Heart left ventricle (tissue), 16 donors: ENCODE results near the gene PCDHB4. TPM values are rescaled to one million over a fixed set of nuclear protein-coding genes. Genes with fewer than 3 reads are reported as not detected.
A peak's percentile ranks its signal among the peaks of the same experiment; 100 is the strongest.

Experiments
- ATAC-seq, 4 donors: fragments of 200-7000 bp; cut with Tn5 transposase; one replicate each; pipeline ENCODE4 v1.9.1; 2020 to 2022; ENCODE audit warnings: moderate library complexity in 4 of 4, mild to moderate bottlenecking in 3 of 4, moderate number of reproducible peaks in 1 of 4
- DNase-seq, 5 donors: peaks; one replicate each; pipeline ENCODE4 v3.0.0-alpha.2; 2020
- H3K27ac ChIP-seq, 12 donors: fragments of 200-600 bp; sonication (generic) in 4 of 12; one replicate each; pipeline versions ENCODE4 v1.5.0 to v1.8.0; 2016 to 2022; ENCODE audit warnings: mild to moderate bottlenecking in 2 of 12
- H3K27me3 ChIP-seq, 9 donors: fragments of 200-600 bp; sonication (generic) in 2 of 9; one replicate each; pipeline versions ENCODE4 v1.5.1 to v1.8.0; 2016 to 2022; ENCODE audit warnings: mild to moderate bottlenecking in 3 of 9
- H3K36me3 ChIP-seq, 9 donors: fragments of 200-600 bp; sonication (generic) in 2 of 9; one replicate each; pipeline versions ENCODE4 v1.5.0 to v1.8.0; 2018 to 2022; ENCODE audit warnings: mild to moderate bottlenecking in 2 of 9
- H3K4me1 ChIP-seq, 12 donors: fragments of 200-600 bp; sonication (generic) in 4 of 12; one replicate each; pipeline versions ENCODE4 v1.5.0 to v1.8.0; 2016 to 2022; ENCODE audit warnings: mild to moderate bottlenecking in 3 of 12
- H3K4me3 ChIP-seq, 12 donors: fragments of 200-600 bp; sonication (generic) in 4 of 12; one replicate each; pipeline versions ENCODE4 v1.5.0 to v1.8.0; 2017 to 2022; ENCODE audit warnings: mild to moderate bottlenecking in 9 of 12, moderate library complexity in 4 of 12
- H3K9me3 ChIP-seq, 12 donors: fragments of 200-600 bp; sonication (generic) in 4 of 12; one replicate each; pipeline versions ENCODE4 v1.5.0 to v1.8.0; 2016 to 2022; ENCODE audit warnings: mild to moderate bottlenecking in 1 of 12
- POLR2A ChIP-seq, 2 donors: fragments of 450-650 bp; IDR thresholded peaks; one replicate each; pipeline ENCODE4 v1.6.1; 2017; ENCODE audit warnings: antibody characterized with exemption in 2 of 2, mild to moderate bottlenecking in 2 of 2, moderate library complexity in 2 of 2
- WGBS, 4 donors: extraction: QIAGEN DNeasy Blood & Tissue Kit in 2 of 4; methylation state at CpG; one replicate each; pipeline versions ENCODE4 v1.1.5 to v1.1.7; 2013 to 2018; 5-methylcytosine and 5-hydroxymethylcytosine counted together
- intact Hi-C, 10 donors: fragments of 100-400 bp; cut with DNase I; formaldehyde crosslinking; loops; one replicate each; pipeline versions ENCODE4 v1.11.1 to v1.14.2; 2022
- long read RNA-seq, 3 donors: library from polyadenylated mRNA; unstranded; transcript quantifications; one replicate each; pipeline ENCODE4 v2.0.0, GENCODE V29; 2020 to 2021
- polyA plus RNA-seq, 2 donors: library from polyadenylated mRNA; stranded (reverse); fragments of 200-250 nt; gene quantifications; one replicate each; pipeline ENCODE4 v1.2.3, GENCODE V29; 2013
- total RNA-seq, 9 donors: library from RNA; depleted of rRNA in 2 of 9; stranded (reverse); fragments of >200 nt in 2 of 9; fragmentation: NEBNext Ultra II Directional in 3 of 9; extraction: Animal tissue kit (Norgen Biotek cat#: 25700) in 3 of 9; gene quantifications; one replicate each; pipeline versions ENCODE4 v1.1.0 to v1.2.4, GENCODE V29; 2016 to 2023
- TF ChIP-seq, protein P1 (sequence below), 12 donors: fragments of 200-600 bp; sonication (generic) in 4 of 12; IDR thresholded peaks; one replicate each; pipeline versions ENCODE4 v1.5.0 to v1.8.0; 2018 to 2022; ENCODE audit warnings: antibody characterized with exemption in 12 of 12, mild to moderate bottlenecking in 5 of 12
- donor health status: ischemic (EF 13 %, LVEDD 7.1; RV severe dilation, severe dysfunction).
- donor health status: healthy with polysubstance abuse.
- donor health status: DM: no; HTN: yes; CAD: no.
- donor health status: DM: no; HTN: no; CAD: no.
- donor health status: ischemic (EF 25% LVEDD 6.9; RV normal size, moderate dysfunction).
- donor health status: ischemic (EF 25% LVEDD 5.7; RV mildly dilated, moderate dysfunction).
- donor health status: healthy.
- donor health status: DM: yes; HTN: yes; CAD: no.
- donor health status: ischemic (EF 35%, LVEDD 5.7; RV mildly dilated, moderate dysfunction).
- donor health status: nonischemic (EF 11% LVEDD 7.7; RV severe dilation, severe dysfunction).
- donor health status: DM: yes; HTN: yes; CAD: no.
- donor health status: PGD.
- donor health status: ischemic (EF 29% LVEDD 5.4; RV normal size, mild dysfunction).
- donor health status: nonischemic (EF 23%, LVEDD 6.1; RV moderate dilation, normal function).

The PCDHB4 gene
- total RNA-seq = 1 to 10 TPM in 8 of 9 donors, under 1 TPM in 1; 0.91 to 2.8 (median 1.6) TPM
- under 1 TPM; 0.30 to 0.55 TPM for polyA plus RNA-seq
- long read RNA-seq, donor 1 = 0 reads
- long read RNA-seq, donor 2, partial matches to known transcripts = 0 of 2 reads
- long read RNA-seq, donor 2, other reads (novel, unspliced or antisense) = 0 of 2 reads
- long read RNA-seq, donor 3 = 0 reads

DNA sequence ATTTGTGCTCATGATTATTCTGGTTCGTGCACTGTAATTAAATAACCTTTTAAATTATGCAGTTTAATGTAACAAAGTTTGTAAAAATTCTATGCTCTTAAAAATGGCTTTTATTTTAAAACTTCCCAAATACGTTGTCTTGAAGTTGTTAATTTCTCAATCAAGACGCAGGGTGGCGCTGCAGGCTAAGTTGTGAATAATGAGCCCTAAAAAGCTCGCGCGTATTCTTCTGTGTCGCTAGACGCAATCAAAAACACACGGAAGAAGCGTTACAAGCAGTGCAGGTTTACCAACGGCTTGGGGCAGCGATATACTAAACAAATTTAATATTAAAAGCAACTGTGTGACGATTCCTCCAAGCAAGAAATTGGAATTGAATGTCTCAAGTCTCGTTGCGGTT is at the start of gene PCDHB4:
Gene PCDHB4 (plus strand): TSS at position 256 of the 400 bp plus-strand sequence. CDS start 181 bp downstream, outside the sequence.
- peak within 1 kb of the TSS in 2 of 12 donors; percentile 26 for H3K27ac ChIP-seq
- 13 to 20% (median 15%) methylated on average over 16 of the region's 16 CpGs for WGBS, 4 donors
- peak in 2 of 5 donors; percentile 31 to 69 for DNase-seq

DNA sequence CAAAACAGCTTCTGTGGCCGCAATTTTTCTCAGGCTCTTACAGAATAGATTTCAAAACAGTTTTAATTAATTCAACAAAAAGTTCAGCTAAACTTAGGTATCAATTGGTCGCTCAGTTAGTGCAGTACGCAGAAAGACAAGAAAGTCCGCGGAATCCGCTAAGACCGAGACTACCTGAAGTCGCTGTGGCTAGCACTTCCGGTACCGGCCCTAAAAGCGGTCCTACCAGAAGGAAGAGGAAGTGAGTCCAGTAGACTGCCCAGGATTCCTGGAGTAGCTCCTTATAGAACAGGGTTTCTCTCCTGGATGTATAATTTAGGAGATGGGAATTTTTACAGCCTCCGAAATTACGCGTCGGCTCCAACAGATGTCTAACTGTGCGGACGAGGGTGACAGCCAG is 43.8 kb upstream of the PCDHB4 start:
- H3K36me3 ChIP-seq = no peaks in the 10 kb centered on the region
- peaks cover 0 to 14% (median 0%) of the 10 kb centered on the region in 12 donors for H3K9me3 ChIP-seq
- H3K4me1 ChIP-seq = no peaks in the 10 kb centered on the region
- TF ChIP-seq POLR2A (IDR thresholded peaks at IDR 0.05) = no peak
- TF ChIP-seq, protein P1, sequence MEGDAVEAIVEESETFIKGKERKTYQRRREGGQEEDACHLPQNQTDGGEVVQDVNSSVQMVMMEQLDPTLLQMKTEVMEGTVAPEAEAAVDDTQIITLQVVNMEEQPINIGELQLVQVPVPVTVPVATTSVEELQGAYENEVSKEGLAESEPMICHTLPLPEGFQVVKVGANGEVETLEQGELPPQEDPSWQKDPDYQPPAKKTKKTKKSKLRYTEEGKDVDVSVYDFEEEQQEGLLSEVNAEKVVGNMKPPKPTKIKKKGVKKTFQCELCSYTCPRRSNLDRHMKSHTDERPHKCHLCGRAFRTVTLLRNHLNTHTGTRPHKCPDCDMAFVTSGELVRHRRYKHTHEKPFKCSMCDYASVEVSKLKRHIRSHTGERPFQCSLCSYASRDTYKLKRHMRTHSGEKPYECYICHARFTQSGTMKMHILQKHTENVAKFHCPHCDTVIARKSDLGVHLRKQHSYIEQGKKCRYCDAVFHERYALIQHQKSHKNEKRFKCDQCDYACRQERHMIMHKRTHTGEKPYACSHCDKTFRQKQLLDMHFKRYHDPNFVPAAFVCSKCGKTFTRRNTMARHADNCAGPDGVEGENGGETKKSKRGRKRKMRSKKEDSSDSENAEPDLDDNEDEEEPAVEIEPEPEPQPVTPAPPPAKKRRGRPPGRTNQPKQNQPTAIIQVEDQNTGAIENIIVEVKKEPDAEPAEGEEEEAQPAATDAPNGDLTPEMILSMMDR (IDR thresholded peaks at IDR 0.05) = no peak
- H3K27ac ChIP-seq = no peak overlapping the region
- intact Hi-C loops = no loop called here
- ATAC-seq (no peak), DNase-seq (no peak)
- H3K4me3 ChIP-seq = peak overlapping the region in 8 of 12 donors; percentile 7 to 34 (median 18)
- H3K27me3 ChIP-seq = peaks cover 0 to 74% (median 9%) of the 10 kb centered on the region in 9 donors
- WGBS, 4 donors = 37 to 52% (median 39%) methylated on average over 17 of the region's 17 CpGs

More for the DNA sequence above, at the start of gene PCDHB4:
- Histone ChIP-seq H3K9me3 (peaks cover 0 to 82% (median 9%) of the 10 kb centered on the region in 12 donors), H3K27me3 (peaks cover 0 to 13% (median 0%) of the 10 kb centered on the region in 9 donors), H3K4me1 (no peaks in the 10 kb centered on the region), H3K36me3 (no peaks in the 10 kb centered on the region), H3K4me3 (peak within 1 kb of the TSS in 10 of 12 donors; percentile 11 to 52 (median 40))
- no peak for ATAC-seq
- no peak for TF ChIP-seq POLR2A (IDR thresholded peaks at IDR 0.05)
- TF ChIP-seq, protein P1 (IDR thresholded peaks at IDR 0.05) = peak in 9 of 12 donors; percentile 6 to 52 (median 40)
- intact Hi-C loops = no loop called here

DNA sequence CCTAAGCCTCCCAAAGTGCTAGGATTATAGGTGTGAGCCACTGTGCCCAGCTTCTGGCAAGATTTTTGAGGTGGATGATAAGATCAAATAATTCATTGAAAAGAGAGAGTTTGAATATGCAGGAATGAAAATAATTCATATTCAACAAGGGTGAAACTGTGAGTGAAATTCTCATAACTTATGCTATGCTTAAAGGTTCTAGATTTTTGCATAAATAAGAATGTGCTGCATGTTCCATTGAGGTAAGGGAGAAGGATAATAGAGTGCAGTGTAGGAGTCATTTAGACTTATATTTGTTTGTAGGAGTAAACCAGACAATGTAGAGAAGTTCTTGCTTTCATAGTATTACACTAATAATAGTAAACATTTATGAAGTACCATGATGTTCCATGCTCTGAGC is 39.4 kb upstream of the PCDHB4 start:
- Histone ChIP-seq H3K4me1 (no peaks in the 10 kb centered on the region), H3K36me3 (no peaks in the 10 kb centered on the region), H3K4me3 (no peak overlapping the region), H3K27me3 (peaks cover 0 to 43% (median 8%) of the 10 kb centered on the region in 9 donors), H3K9me3 (peaks cover 0 to 20% (median 0%) of the 10 kb centered on the region in 12 donors), H3K27ac (no peak overlapping the region)
- TF ChIP-seq POLR2A (IDR thresholded peaks at IDR 0.05) = no peak
- TF ChIP-seq, protein P1 (IDR thresholded peaks at IDR 0.05) = no peak
- DNase-seq (no peak), ATAC-seq (no peak)
- intact Hi-C loops = loop anchor here in 1 of 10 donors (5.0 kb wide), 1 partner anchor 480 kb away; no protein-coding TSS in a partner anchor

DNA sequence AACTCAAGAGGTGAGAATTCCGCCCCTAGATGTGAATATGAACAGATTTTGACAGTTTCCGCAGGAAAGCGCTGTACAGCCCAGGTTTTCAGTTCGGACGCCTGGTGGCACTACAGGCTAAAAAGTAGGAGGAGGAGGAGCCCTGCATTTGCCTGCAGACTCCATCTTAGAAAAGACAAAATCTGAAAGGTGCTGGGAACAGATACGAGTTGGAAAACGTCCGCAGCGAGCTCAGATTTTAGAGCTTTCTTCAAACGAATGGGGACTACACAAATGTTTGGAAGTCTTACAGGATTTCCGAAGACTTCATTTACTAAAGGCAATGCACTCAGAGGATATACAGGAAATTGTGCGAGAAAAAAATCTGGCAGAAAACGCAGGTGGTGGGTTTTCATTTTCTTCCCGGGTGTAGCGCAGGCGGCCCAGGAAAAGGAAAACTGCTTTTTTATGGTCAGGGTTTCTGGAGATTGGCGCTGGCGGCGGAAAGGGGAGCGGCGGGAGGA is 37.1 kb upstream of the PCDHB4 start:
- Histone ChIP-seq H3K4me1 (no peaks in the 10 kb centered on the region), H3K4me3 (peak overlapping the region; percentile 6 to 69 (median 54)), H3K27ac (peak overlapping the region in 10 of 12 donors; percentile 34 to 78 (median 71)), H3K27me3 (peaks cover 0 to 21% (median 0%) of the 10 kb centered on the region in 9 donors), H3K9me3 (peaks cover 0 to 42% (median 0%) of the 10 kb centered on the region in 12 donors), H3K36me3 (no peaks in the 10 kb centered on the region)
- ATAC-seq = peak; percentile 75 to 89 (median 88)
- 5 to 12% (median 11%) methylated on average over 21 of the region's 21 CpGs for WGBS, 4 donors
- DNase-seq = peak in 3 of 5 donors; percentile 40 to 52 (median 46)
- intact Hi-C loops = loop anchor here in 1 of 10 donors (5.0 kb wide), 1 partner anchor 478 kb away; no protein-coding TSS in a partner anchor
- TF ChIP-seq, protein P1 (IDR thresholded peaks at IDR 0.05) = peak; percentile 35 to 76 (median 54)
- no peak for TF ChIP-seq POLR2A (IDR thresholded peaks at IDR 0.05)
